SH-SY5Y (cell line): ENCODE measurements around the gene SLC1A3.

ENCODE experiments used
- GATA2 ChIP-seq: IDR thresholded peaks from 2 replicates; pipeline ENCODE4 v1.6.1; 2011; ENCODE audit warnings: mild to moderate bottlenecking, low read depth, low read length
- GATA3 ChIP-seq: IDR thresholded peaks from 2 replicates; pipeline ENCODE4 v1.6.1; 2011; ENCODE audit warnings: low read depth, mild to moderate bottlenecking, low read length, moderate library complexity

Gene SLC1A3

GRCh38 chr5:36590513-36591286 is 15.7 kb upstream of the SLC1A3 start:
- TF ChIP-seq GATA2 = no peak

GRCh38 chr5:36593867-36594266 is 12.5 kb upstream of the SLC1A3 start:
- no peak for TF ChIP-seq GATA3

- TF ChIP-seq GATA2 = no peak
- TF ChIP-seq GATA3 = no peak
Observed at GRCh38 chr5:36596247-36596646, 10.2 kb upstream of the SLC1A3 start.

- TF ChIP-seq GATA2 = no peak
- no peak for TF ChIP-seq GATA3
Observed at GRCh38 chr5:36596756-36597155, 9.7 kb upstream of the SLC1A3 start.

GRCh38 chr5:36598045-36598444 is 8.4 kb upstream of the SLC1A3 start:
- no peak for TF ChIP-seq GATA2
- no peak for TF ChIP-seq GATA3

GRCh38 chr5:36599986-36600779 is 6.2 kb upstream of the SLC1A3 start:
- TF ChIP-seq GATA2 (no peak), GATA3 (no peak)

- no peak for TF ChIP-seq GATA2
- no peak for TF ChIP-seq GATA3
Observed at GRCh38 chr5:36600917-36601527, 5.4 kb upstream of the SLC1A3 start.

GRCh38 chr5:36602704-36603321 is 3.6 kb upstream of the SLC1A3 start:
- TF ChIP-seq GATA3 = no peak
- no peak for TF ChIP-seq GATA2

- TF ChIP-seq GATA2 = no peak
- no peak for TF ChIP-seq GATA3
Observed at GRCh38 chr5:36605241-36605640, 1.2 kb upstream of the SLC1A3 start.

- TF ChIP-seq GATA3 (no peak), GATA2 (no peak)
Observed at GRCh38 chr5:36606036-36606427, 374 bp upstream of the SLC1A3 start.

- TF ChIP-seq GATA2 (no peak), GATA3 (no peak)
Observed at GRCh38 chr5:36607114-36607571, 737 bp downstream of the SLC1A3 start.

- TF ChIP-seq GATA2 = no peak
- TF ChIP-seq GATA3 = no peak
Observed at GRCh38 chr5:36607838-36608783, 1.7 kb downstream of the SLC1A3 start.

- TF ChIP-seq GATA2 (no peak), GATA3 (no peak)
Observed at GRCh38 chr5:36610621-36611020, 4.2 kb downstream of the SLC1A3 start.
